NCI-H510A (cell line): Measurements from ENCODE around the gene CYP17A1.

Experiments
- DNase-seq: peaks from one replicate; lab custom pipeline; 2025; lab: John Stamatoyannopoulos, UW

The CYP17A1 gene

DNA sequence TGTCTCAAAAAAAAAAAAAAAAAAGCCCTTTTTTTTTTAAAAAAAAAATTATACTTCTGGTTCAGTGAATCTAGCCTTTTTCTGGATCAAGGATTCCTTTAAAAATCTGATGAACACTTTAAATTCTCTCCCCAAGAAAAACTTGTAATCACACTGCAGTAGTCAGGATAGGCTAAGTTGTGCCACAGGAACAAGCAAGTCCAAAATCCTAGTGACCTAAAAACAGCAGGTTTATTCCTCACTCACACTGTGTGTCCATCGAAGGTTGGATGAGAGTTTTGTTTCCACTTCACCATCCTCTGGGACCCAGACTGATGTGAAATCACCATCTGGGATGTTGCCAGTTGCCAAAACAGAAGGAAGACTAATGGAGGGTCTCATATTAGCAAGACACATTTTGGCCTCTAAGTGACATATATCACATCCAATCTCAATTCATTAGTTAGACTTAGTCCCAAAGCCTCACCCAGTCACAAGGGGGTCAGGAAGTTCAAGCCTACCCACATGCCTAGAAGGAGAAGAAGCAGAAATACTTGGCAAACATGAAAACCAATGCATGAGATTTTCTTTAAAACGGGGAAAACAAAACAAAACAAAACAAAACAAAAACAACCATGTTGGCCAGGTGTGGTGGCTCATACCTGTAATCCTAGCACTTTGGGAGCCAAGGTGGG lies 32.7 kb downstream of the CYP17A1 start:
- DNase-seq = no peak

DNA sequence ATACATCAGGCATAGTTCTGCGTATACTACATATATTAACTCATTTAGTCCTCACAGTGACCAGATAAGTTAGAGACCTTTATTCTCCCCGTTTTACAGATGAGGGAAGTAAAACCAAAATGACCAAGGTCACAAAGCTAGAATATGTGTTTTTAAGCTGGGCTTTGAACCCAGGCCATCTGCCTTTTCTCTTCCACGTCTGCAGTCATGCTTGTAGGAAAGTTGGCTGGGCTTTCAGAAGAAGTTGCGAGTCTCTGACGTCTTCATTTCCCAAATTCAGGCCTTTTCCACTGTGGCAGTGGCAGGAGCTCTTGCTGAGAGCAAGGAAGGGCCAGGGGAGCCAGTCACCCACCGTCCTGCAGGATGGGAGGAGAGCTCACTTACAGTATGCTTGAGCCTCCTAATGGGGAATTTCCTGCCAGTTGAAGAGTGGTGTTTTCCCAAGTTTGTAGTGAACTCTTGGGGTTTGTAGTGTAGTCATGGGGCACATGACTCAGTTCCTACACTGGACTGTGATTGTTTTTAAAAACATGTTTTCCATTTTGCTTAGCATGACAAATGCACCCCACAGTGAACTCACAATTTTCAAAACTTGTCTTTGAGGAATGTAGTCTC lies 34.2 kb downstream of the CYP17A1 start:
- DNase-seq = no peak

DNA sequence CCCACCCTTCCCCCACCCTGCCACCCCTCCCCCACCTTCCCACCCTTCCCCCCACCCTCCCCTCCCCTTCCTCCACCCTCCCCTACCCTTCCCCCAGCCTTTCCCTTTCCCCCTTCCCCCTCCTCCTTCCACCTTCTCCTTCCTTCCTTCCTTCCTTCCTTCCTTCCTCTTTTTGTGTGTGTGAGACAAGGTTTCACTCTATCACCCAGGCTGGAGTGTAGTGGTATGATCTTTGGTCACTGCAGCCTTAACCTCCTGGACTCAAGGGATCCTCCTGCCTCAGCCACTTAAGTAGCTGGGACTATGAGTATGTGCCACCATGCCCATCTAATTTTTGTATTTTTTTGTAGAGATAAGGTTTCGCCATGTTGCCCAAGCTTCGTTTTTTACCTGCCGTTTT lies 35.2 kb downstream of the CYP17A1 start:
- DNase-seq = no peak

DNA sequence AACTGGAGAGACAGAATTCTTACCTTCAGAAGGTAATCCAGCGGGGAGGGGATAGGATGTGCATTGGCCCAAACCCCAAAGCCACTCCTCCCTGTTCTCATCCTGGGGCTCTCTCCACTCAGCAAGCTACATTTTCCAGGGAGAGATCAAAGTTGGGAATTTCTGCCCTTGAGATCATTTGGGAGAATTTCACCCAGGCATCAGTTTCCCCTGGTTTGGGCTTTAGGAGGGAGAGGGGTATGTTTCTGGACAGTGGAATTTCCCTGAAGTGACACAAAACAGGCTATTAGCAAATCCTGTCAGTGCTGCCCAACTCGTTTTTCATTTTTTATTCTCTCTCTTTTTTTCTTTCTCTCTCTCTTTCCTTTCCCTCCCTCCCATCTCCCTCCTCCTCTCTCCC lies 35.7 kb downstream of the CYP17A1 start:
- no peak for DNase-seq

DNA sequence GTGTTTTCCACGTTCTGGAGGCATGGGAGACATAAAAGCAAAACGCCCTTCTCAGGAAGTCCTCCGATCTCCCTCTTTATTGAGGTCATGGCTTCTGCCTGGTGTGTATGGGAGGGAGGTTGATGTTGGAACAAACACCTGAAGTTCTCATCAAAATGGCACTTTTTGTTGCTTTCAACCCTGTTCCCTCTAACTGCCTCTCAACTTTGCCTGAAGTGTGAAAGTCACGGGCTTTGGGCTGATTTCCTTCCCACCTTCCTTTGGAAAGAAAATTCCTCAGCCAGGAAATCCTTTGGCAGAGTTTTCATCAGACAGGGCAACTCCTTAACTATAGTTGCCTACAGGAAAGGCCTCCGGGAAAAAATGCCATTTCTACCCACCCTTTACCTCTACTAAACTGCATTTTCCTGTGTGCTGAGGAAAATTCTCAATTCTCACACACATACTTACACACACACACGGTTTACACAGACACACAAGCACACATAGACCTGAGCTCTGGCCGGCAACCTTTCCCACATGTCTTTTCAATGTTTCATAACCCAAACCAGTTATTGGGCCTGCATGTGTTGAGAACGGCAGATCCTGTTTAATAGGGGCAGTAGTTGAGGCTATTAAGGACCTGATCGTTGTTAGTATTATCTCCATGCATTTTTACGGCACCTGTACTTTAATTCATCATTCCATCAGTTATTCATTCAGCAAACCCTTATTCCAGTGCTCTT lies 36.4 kb downstream of the CYP17A1 start:
- DNase-seq = no peak

DNA sequence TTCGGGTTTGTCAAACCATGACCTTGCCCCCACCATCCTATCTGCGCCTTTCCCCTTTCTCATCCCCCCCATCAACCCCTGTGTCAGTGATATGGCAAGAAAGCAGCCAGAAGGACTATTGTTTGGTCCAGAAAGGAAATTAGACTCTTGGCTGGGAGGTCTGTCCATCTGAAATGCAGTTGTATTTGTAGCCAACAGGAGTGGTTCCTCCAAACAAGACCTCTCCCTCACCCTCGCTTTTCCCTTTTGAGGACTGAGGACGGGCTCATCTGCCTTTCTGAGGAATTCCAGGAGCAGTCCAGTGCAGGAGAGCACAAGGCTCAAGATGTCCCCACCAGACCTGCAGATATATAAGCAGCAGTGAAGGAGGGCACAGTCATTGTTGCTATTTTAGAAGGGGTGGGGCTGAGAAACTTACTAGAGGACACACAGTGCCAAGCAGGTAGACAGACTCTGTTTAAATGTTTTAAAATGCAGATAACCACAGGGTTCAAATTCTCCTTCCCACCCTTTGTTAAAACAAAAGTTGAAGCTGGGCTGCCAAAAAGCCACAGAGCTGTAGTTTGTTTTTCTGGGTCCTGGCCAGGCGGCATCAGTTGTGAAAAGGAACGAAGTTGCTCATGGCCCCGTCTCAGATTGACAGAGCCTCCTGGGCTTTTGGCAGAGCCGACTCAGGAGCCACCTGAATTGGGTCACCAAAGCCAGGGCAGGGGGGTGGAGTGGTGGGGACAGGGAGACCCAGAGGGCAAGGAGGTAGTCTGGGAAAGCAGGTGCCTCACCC lies 37.3 kb downstream of the CYP17A1 start:
- no peak for DNase-seq

DNA sequence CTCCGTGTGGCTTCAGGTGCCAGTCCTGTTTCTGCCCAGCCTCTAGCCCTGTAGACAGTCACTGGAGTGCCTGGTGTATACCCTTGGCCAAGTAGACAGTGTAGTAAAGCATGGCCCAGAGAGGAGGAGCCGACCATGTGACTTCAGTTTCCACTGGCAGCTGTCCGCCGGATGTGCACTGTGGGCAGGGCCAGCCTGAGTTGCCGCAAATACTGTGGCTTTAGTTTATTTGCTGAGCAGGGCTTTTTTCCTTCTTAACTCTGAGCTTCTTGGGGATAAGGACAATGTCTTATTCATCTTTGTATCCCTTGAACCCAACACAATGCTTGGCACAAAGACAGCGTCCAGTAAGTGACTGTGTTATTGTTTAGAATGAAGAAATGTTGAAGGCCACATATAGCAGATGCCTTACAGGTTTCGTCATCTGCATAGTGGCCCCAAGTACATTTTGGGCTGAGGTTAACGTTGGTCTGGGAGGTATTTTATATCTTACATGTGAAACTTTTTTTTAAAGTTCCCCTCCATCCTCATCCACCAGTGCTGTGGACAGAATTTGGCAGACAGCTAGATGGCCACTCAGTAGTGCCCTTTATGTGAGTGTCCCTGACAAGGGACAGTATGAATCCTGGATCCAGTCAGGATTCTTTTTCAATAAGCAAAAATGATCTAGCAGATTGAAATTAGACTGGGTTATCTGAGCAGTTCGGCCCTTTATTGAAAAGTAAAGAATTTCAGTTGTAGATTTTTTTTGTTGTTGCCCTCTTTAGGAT lies 40.6 kb downstream of the CYP17A1 start:
- peak; percentile 21 for DNase-seq

DNA sequence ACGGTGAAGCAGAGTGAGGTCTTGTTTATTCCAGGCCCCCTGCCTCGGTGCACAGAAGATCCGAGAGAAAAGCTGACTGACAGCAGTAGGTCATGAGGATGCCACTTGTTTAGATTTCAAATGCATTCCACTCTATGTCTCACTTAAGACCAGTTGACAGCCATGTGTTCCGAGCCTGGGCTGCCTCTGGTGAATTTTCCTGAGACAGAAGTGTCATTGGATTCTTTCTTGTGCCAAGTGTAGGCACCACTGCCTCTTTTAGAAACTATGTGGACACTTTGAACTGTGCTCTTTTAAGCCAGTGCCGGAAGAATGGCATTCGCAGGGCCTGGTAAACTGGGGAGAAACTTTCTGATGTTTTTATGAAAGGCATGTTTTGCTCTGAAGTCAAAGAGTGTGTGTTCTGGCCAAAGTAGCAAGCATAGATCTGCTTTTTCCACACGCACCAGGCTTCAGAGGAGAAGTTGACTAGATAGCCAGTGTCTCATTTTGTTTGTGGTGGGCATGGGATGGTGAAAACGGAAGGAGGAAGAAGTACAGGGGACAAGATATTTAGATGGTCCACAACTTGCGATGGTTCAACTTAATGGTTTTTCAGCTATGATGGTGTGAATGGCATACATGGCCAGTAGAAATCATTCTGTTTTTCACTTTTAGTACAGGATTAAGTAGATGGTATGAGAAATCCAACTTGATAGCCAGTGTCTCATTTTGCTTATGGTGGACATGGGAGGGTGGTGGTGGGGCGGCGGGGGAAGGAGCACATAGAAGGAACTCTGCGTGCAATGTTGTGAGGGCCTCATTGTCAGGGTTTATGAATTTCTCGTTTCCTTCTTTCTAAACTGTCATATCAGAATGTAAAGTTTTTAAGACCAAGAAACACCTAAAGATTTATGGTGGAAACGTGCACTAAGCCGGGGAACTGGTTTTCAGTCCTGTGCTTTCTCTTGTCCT lies 41.5 kb downstream of the CYP17A1 start:
- no peak for DNase-seq

DNA sequence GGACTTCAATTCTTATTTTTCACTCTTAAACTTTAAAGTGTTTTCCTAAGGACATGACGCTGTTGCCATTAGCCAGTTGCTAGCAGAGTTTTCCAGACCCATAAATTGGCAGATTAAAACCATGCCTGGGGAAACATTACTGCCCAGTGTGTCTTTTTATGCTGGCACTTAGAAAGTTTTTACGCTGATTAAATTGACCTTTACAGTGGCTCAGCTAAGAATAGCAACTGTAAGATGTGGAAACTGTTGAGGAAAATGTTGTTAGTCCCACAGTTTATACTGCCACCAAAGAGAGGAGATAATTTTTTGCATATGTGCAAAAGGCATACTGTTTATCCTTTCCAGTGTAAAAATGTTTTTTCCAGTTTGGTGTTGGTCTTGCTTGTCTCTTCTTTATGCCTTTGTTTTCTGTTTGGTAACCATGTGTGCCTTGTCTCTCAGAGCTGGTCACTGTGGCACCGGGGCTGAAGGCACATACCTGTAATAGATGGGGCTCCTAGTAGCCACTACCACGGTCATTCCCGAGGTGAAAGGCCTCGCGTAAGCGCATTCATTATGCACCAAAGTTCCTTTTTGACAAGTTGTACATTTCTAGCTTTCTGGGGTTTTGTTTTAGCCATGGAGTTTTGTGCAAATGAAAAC lies 45.3 kb downstream of the CYP17A1 start:
- no peak for DNase-seq

DNA sequence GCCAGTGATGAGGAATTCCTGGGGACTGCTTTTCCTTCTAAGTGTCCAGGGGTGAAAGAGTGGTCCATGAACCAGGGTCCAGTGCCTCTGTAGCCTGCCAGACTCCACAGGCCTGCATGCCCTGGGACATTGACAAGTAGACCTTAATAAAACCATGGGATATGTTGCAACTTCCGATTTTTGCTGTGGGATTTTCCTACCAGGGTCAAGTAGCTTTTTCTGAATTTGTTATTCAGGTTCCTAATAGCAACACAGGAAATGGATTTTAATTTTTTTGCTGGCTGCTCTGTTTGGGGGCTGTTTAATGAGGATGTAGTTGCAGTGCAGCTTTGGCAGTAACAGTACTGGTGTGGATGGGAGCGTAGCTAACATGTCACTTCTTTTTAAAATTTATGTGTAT lies 51.4 kb downstream of the CYP17A1 start:
- no peak for DNase-seq

DNA sequence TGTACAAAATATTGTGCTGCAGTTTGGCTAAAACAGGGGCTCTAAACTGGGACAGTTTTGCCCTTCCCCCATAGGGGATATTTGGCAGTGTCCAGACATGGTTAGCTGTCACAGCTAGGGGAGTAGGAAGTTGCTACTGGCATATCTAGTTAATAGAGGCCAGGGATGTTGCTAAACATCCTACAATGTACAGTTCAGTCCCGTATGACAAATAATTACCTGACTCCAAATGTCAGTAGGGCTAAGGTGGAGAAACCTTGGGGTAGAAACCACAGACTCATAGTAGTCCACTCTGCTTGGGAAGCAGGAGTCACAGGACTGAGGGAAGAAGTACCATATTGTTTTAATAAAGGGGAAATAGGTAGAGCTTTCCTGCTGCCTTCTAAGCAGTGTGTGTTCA lies 53.6 kb downstream of the CYP17A1 start:
- no peak for DNase-seq

DNA sequence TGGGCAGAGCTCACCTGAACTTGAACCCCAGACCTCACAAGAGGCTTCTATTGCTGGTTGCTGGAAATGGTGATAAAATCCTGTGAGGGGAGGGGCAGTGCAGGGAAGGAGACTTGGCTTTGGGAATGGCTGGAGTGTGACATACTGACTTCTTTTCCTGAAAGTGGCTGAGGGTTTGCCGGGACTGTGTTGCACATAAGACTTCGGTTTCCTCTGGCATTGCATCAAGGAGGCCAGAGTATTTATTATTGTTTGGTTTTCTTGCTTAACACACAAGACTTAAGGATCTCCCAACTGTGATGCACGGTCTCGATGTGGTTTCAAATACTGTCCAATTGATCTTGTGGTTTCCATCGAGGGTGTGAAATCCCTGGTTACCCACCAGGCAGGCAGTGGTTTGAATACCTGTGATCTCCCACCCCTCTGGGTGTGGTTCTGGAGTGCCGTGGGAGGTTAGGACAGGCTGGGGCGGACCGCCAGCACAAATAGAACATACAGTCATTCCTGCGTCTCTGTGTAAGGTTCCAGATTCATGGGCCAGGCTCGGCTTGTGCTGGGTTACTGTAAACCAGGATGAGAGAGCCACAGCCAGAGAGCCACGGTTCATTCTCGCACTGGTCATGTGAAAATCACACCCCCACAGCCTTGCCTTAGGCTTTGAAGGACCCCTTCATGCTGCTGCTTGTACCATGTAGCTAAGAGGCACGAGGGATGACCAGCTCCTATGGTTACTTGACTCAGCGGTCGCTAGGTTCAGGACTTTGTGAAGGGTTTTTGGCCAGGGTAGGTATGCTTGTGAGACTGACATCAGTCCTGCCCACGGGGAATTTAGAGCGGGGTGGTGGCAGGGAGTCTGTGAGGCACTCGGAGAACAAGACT lies 54.3 kb downstream of the CYP17A1 start:
- no peak for DNase-seq

DNA sequence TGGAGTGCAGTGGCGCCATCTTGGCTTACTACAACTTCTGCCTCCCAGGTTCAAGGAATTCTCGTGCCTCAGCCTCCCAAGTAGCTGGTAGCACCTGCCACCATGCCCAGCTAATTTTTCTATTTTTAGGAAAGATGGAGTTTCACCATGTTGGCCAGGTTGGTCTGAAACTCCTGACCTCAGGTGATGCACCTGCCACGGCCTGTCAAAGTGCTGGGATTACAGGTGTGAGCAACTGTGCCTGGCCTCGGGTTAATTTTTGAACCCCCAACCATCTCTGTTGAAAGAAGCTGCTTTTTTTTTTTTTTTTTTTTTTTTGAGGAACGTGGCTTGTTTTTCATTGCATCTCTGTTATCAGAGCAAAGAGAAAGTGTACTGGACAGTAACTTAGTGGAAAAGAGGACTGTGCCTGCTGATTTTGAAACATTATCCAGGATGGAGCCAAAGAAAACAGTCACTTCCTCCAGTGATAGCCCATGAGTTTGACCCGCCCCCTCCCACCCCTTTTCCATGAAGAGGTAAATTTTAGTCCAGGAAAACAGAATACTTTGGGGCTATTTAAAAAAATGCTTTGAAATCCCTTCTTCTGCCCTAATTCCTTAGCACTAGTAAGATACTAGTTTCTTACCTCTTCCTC lies 55.2 kb downstream of the CYP17A1 start:
- no peak for DNase-seq

DNA sequence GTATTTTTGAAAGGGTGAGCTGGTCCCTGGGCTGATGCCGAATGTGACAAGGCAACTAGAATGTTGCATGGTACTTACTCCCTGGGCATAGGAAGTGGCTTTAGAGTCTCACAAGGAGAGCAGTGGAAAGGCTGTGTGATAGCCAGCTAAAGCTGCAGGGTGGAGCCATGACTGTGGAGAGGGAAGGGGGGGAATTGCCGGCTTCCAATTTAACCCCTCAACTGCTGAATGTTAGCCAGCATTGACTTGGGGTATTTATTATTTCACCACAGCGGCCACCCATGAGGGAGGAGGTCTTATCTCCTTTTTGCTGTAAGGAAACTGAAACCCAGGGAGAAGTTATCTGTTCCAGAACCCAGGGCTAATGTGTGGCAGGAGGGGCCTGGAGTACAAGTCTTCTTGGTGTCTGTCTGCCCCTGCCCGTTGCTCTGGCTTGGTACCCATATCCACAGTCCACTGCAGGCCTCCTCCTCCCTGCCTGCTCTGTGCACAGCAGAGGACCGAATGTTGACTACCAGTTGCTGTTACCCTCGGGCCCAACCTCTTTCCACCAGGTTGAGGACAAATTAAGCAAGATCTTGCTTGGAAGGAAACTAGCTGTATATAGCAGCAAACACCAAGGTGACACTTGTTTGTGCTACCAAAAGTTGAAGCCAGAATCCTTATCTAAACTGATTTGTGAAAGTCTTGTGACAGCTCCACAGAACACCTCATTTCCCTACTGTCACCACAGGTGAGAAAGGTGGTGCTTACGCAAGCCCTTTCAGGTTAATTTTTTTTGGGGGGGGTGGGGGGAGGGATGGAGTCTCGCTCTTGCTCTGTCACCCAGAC lies 55.9 kb downstream of the CYP17A1 start:
- DNase-seq = no peak
